ENCODE results near the gene PPP3R2.

The PPP3R2 gene

GRCh38 chr9:101594796-101595195, at the start of gene PPP3R2:
Gene PPP3R2 (minus strand): TSS chr9:101594969. CDS start chr9:101594921, 48 bp downstream.
- Histone ChIP-seq H3K27ac (ENCODE audit: low read depth, low read length, poor library complexity, severe bottlenecking) (no peak within 1 kb of the TSS), H3F3A (ENCODE audit: insufficient read depth, low read length) (no peaks in the 10 kb centered on the region), H3K4me2 (ENCODE audit: low read length) (no peak within 1 kb of the TSS), H3K79me2 (ENCODE audit: insufficient read depth, low read length) (no peaks in the 10 kb centered on the region), H3K4me1 (ENCODE audit: insufficient read depth, low read length, severe bottlenecking) (no peaks in the 10 kb centered on the region), H3K4me3 (ENCODE audit: low read depth, low read length, poor library complexity, severe bottlenecking) (no peak within 1 kb of the TSS), H3K36me3 (ENCODE audit: insufficient read depth, low read length) (no peaks in the 10 kb centered on the region), H2AFZ (ENCODE audit: low read length) (no peak within 1 kb of the TSS), H3K27me3 (ENCODE audit: insufficient read depth, low read length) (no peaks in the 10 kb centered on the region), H3K9me3 (ENCODE audit: low read length) (no peaks in the 10 kb centered on the region), H4K20me1 (ENCODE audit: insufficient read depth, low read length) (no peaks in the 10 kb centered on the region), H3K9me2 (ENCODE audit: low read depth, low read length) (no peaks in the 10 kb centered on the region), H3K9ac (ENCODE audit: low read length) (no peak within 1 kb of the TSS)
- TF ChIP-seq CTCF (IDR thresholded peaks at IDR 0.05; ENCODE audit: low read length), result no peak
- TF ChIP-seq EZH2 (IDR thresholded peaks at IDR 0.05; ENCODE audit: borderline replicate concordance, low read length), result no peak

GRCh38 chr9:101639785-101640665, 45.3 kb upstream of the PPP3R2 start:
- Histone ChIP-seq H3K9me3 (ENCODE audit: low read length) (no peaks in the 10 kb centered on the region), H2AFZ (ENCODE audit: low read length) (no peak overlapping the region), H3K4me1 (ENCODE audit: insufficient read depth, low read length, severe bottlenecking) (no peaks in the 10 kb centered on the region), H3K36me3 (ENCODE audit: insufficient read depth, low read length) (no peaks in the 10 kb centered on the region), H3K4me2 (ENCODE audit: low read length) (no peak overlapping the region), H3K27ac (ENCODE audit: low read depth, low read length, poor library complexity, severe bottlenecking) (no peak overlapping the region), H3K27me3 (ENCODE audit: insufficient read depth, low read length) (no peaks in the 10 kb centered on the region), H3F3A (ENCODE audit: insufficient read depth, low read length) (no peaks in the 10 kb centered on the region), H3K9ac (ENCODE audit: low read length) (no peak overlapping the region), H4K20me1 (ENCODE audit: insufficient read depth, low read length) (no peaks in the 10 kb centered on the region), H3K4me3 (ENCODE audit: low read depth, low read length, poor library complexity, severe bottlenecking) (no peak overlapping the region), H3K79me2 (ENCODE audit: insufficient read depth, low read length) (no peaks in the 10 kb centered on the region), H3K9me2 (ENCODE audit: low read depth, low read length) (no peaks in the 10 kb centered on the region)
- no peak for TF ChIP-seq EZH2 (IDR thresholded peaks at IDR 0.05; ENCODE audit: borderline replicate concordance, low read length)
- no peak for TF ChIP-seq CTCF (IDR thresholded peaks at IDR 0.05; ENCODE audit: low read length)

GRCh38 chr9:101639311-101639710, 44.5 kb upstream of the PPP3R2 start:
- H3K9me2 ChIP-seq (ENCODE audit: low read depth, low read length), result no peaks in the 10 kb centered on the region
- no peak overlapping the region for H3K27ac ChIP-seq (ENCODE audit: low read depth, low read length, poor library complexity, severe bottlenecking)
- no peak overlapping the region for H2AFZ ChIP-seq (ENCODE audit: low read length)
- no peak for TF ChIP-seq CTCF (IDR thresholded peaks at IDR 0.05; ENCODE audit: low read length)
- TF ChIP-seq EZH2 (IDR thresholded peaks at IDR 0.05; ENCODE audit: borderline replicate concordance, low read length), result no peak
- H4K20me1 ChIP-seq (ENCODE audit: insufficient read depth, low read length), result no peaks in the 10 kb centered on the region
- H3K27me3 ChIP-seq (ENCODE audit: insufficient read depth, low read length), result no peaks in the 10 kb centered on the region
- H3K4me1 ChIP-seq (ENCODE audit: insufficient read depth, low read length, severe bottlenecking), result no peaks in the 10 kb centered on the region
- no peaks in the 10 kb centered on the region for H3K79me2 ChIP-seq (ENCODE audit: insufficient read depth, low read length)
- H3K4me2 ChIP-seq (ENCODE audit: low read length), result no peak overlapping the region
- H3K4me3 ChIP-seq (ENCODE audit: low read depth, low read length, poor library complexity, severe bottlenecking), result no peak overlapping the region
- H3F3A ChIP-seq (ENCODE audit: insufficient read depth, low read length), result no peaks in the 10 kb centered on the region
- no peaks in the 10 kb centered on the region for H3K9me3 ChIP-seq (ENCODE audit: low read length)
- H3K9ac ChIP-seq (ENCODE audit: low read length), result no peak overlapping the region
- no peaks in the 10 kb centered on the region for H3K36me3 ChIP-seq (ENCODE audit: insufficient read depth, low read length)
